Thyroid gland (tissue), 4 donors: ENCODE data around the gene RCN2.

Experiments used
- CTCF ChIP-seq, 6 experiments: fragments of 200-600 bp in 3 of 6; fragments of 450-650 bp in 3 of 6; sonication (generic) in 3 of 6; IDR thresholded peaks; one replicate each; pipeline ENCODE4 v1.5.1; 2016 to 2019; ENCODE audit warnings: antibody characterized with exemption in 6 of 6, mild to moderate bottlenecking in 2 of 6, inconsistent platforms in 1 of 6, moderate library complexity in 1 of 6
- POLR2A ChIP-seq, 2 donors: fragments of 450-650 bp; IDR thresholded peaks; one replicate each; pipeline ENCODE4 v1.6.1; 2017; ENCODE audit warnings: antibody characterized with exemption in 2 of 2, mild to moderate bottlenecking in 2 of 2, moderate library complexity in 1 of 2

GRCh38 chr15:76991741-76992645 is 60.4 kb downstream of the RCN2 start:
- no peak for TF ChIP-seq CTCF (IDR thresholded peaks at IDR 0.05)
- TF ChIP-seq POLR2A (IDR thresholded peaks at IDR 0.05), result no peak
